Immature natural killer cell (primary cell): ENCODE data around the gene CHRNA4. TPM values are rescaled to one million over a fixed set of nuclear protein-coding genes. Genes with fewer than 3 reads are reported as not detected.

Source experiments
- DNase-seq, 3 donors: peaks; one replicate each; pipeline ENCODE4 v3.0.0; 2022; ENCODE audit warnings: mixed read lengths in 1 of 3
- H3K27ac Mint-ChIP-seq, 6 donors: one replicate each; pipeline ENCODE4 v1.8.0; 2020; ENCODE audit warnings: mixed read lengths in 6 of 6, mild to moderate bottlenecking in 5 of 6, inconsistent platforms in 4 of 6, moderate library complexity in 3 of 6
- H3K27me3 Mint-ChIP-seq, 3 donors: one replicate each; pipeline ENCODE4 v1.8.0; 2020 to 2021; ENCODE audit warnings: low read depth in 3 of 3, mild to moderate bottlenecking in 3 of 3, mixed read lengths in 3 of 3, moderate library complexity in 3 of 3, inconsistent platforms in 1 of 3
- H3K36me3 Mint-ChIP-seq, 3 donors: one replicate each; pipeline ENCODE4 v1.8.0; 2020; ENCODE audit warnings: mixed read lengths in 3 of 3, inconsistent platforms in 2 of 3, mild to moderate bottlenecking in 2 of 3
- H3K4me1 Mint-ChIP-seq, 2 donors: one replicate each; pipeline ENCODE4 v1.8.0; 2020; ENCODE audit warnings: inconsistent platforms in 2 of 2, mild to moderate bottlenecking in 2 of 2, mixed read lengths in 2 of 2, moderate library complexity in 1 of 2
- H3K4me3 Mint-ChIP-seq, 5 donors: one replicate each; pipeline ENCODE4 v1.8.0; 2020; ENCODE audit warnings: mild to moderate bottlenecking in 5 of 5, mixed read lengths in 5 of 5, inconsistent platforms in 3 of 5, moderate library complexity in 3 of 5
- H3K9me3 Mint-ChIP-seq, 6 donors: one replicate each; pipeline ENCODE4 v1.8.0; 2020; ENCODE audit warnings: mild to moderate bottlenecking in 6 of 6, mixed read lengths in 6 of 6, inconsistent platforms in 4 of 6, moderate library complexity in 3 of 6
- polyA plus RNA-seq, 3 donors: library from polyadenylated mRNA; unstranded; fragments of 300-500 nt; fragmentation: Illumina TruSeq; gene quantifications; one replicate each; pipeline ENCODE4 v1.2.3, GENCODE V29; 2021

CHRNA4 gene
- polyA plus RNA-seq, 3 donors from 2014 or later: not detected

- H3K4me1 Mint-ChIP-seq: no peaks in the 10 kb centered on the region
- DNase-seq: no peak
- no peak overlapping the region for H3K27ac Mint-ChIP-seq
- H3K36me3 Mint-ChIP-seq: no peaks in the 10 kb centered on the region
- no peaks in the 10 kb centered on the region for H3K9me3 Mint-ChIP-seq
- H3K4me3 Mint-ChIP-seq: no peak overlapping the region
- H3K27me3 Mint-ChIP-seq: peaks cover 0 to 2% (median 1%) of the 10 kb centered on the region in 3 donors
These were observed 17.5 kb upstream of the CHRNA4 start for GRCh38 chr20:63378626-63379025.

DNA sequence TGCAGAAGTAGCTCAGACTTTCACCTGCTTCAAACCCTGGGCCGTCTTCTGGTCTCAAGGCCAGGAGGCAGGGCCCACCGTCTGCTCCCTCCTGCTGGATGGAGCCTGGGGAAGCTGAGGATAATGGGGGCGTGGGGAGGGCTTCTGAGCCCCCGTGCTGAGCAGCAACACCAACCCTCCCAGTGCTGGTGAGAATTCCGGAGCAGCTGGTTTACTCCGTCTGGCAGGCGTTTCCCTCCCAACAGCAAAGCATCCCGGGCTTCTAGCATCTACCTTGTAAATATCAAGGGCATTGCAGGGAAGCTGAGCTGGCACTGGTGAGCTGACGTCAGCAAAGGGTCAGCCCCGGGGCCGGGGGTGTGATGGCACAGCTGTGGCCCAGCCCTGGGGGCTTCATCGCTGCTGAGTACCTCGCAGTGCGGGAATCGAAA, 16.8 kb upstream of the CHRNA4 start:
- Mint-ChIP-seq H3K27me3 (peaks cover 0 to 2% (median 1%) of the 10 kb centered on the region in 3 donors), H3K9me3 (no peaks in the 10 kb centered on the region), H3K4me1 (no peaks in the 10 kb centered on the region), H3K27ac (no peak overlapping the region), H3K4me3 (no peak overlapping the region), H3K36me3 (no peaks in the 10 kb centered on the region)
- DNase-seq: no peak

- peaks cover 0 to 5% (median 1%) of the 10 kb centered on the region in 3 donors for H3K27me3 Mint-ChIP-seq
- H3K4me1 Mint-ChIP-seq: no peaks in the 10 kb centered on the region
- H3K27ac Mint-ChIP-seq: no peak overlapping the region
These were observed 16.2 kb upstream of the CHRNA4 start for GRCh38 chr20:63377256-63377941.

DNA sequence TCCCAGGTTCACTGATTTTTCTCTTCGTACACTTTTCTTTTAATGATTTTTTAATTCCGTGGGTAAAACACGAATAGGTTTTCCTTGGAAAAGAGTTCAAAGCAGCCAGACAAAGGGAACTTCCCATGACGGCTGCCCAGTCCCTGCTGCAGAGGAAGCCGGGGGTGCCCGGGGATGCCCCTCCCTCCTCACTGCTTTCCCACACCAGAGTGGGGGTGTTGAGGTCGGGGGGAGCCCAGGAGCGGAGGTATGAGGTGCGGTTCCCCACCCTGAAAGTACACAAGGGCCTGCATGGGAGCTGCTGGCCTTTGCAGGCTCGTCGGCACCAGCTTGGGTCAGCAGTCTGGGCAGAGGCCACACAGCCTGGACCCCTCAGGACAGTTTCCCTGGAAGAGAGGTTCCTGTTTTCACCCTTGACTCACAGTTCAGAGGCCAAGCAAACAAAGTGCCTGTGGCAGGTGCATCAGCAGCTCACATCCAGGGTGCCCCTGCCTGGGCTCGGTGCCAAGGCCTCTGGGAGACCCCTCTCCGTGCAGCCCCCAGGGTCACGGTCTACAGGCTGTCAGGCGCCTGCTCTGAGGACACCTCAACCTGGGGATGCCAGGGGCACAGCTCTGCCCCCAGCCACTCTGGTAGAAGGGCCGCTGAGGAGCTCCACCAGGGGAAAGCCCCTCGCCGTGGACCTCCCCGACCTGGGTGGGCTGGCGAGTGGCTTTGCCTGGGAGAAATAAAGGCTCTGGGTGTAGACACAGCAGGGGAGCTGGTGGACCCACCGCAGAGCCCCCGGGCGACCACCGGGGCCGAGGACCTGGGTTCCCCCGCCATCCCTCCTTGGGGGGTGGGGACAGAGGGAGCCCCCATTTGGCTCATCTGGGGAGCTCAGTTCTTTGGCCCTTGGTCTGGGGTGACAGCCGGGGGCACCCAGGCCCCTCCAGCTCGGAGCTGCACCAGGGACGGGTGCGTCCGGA, 15.4 kb upstream of the CHRNA4 start:
- no peak overlapping the region for H3K4me3 Mint-ChIP-seq
- no peaks in the 10 kb centered on the region for H3K36me3 Mint-ChIP-seq
- H3K4me1 Mint-ChIP-seq: no peaks in the 10 kb centered on the region
- no peak for DNase-seq
- H3K9me3 Mint-ChIP-seq: no peaks in the 10 kb centered on the region
- no peak overlapping the region for H3K27ac Mint-ChIP-seq
- peaks cover 0 to 5% (median 1%) of the 10 kb centered on the region in 3 donors for H3K27me3 Mint-ChIP-seq

More at GRCh38 chr20:63377256-63377941, 16.2 kb upstream of the CHRNA4 start:
- Mint-ChIP-seq H3K4me3 (no peak overlapping the region), H3K36me3 (no peaks in the 10 kb centered on the region), H3K9me3 (no peaks in the 10 kb centered on the region)
- no peak for DNase-seq

DNA sequence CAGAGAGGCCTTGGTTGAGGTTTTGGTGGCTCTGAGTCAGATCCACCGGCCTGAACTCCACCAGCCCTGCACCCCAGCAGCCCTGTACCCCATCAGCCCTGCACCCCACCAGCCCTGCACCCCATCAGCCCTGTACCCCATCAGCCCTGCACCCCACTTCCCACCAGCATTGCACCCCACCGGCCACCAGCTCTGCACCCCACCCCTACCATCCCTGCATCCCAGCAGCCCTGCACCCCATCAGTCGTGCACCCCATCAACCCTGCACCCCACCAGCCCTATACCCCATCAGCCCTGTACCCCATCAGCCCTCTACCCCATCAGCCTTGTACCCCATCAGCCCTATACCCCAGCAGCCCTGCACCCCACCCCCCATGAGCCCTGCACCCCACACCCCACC, 14.3 kb upstream of the CHRNA4 start:
- DNase-seq: no peak
- Mint-ChIP-seq H3K36me3 (no peaks in the 10 kb centered on the region), H3K9me3 (no peaks in the 10 kb centered on the region), H3K27ac (no peak overlapping the region), H3K4me3 (no peak overlapping the region), H3K4me1 (no peaks in the 10 kb centered on the region), H3K27me3 (peaks cover 0 to 5% (median 1%) of the 10 kb centered on the region in 3 donors)

DNA sequence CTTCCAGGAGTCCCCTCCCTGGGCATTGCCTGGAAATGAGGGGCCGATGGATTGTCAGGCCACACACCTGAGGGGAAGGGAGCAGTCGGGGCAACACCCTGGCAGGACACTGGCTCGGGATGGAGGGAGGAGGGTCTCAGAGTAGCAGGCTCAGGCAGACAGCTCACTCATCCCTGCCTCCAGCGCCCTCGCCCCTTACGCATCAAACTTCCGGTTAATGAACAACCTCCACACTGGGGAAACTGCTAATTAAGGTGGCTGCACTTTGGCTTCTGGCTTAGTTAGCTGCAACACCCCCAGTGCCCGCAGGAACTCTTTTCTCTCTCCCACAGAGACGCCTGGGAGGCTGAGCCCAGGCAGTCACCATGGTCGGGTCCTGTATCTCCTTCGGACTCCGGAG, 13.4 kb upstream of the CHRNA4 start:
- no peaks in the 10 kb centered on the region for H3K4me1 Mint-ChIP-seq
- no peaks in the 10 kb centered on the region for H3K9me3 Mint-ChIP-seq
- H3K4me3 Mint-ChIP-seq: no peak overlapping the region
- no peak for DNase-seq
- peaks cover 0 to 5% (median 1%) of the 10 kb centered on the region in 3 donors for H3K27me3 Mint-ChIP-seq
- no peak overlapping the region for H3K27ac Mint-ChIP-seq
- H3K36me3 Mint-ChIP-seq: no peaks in the 10 kb centered on the region

DNA sequence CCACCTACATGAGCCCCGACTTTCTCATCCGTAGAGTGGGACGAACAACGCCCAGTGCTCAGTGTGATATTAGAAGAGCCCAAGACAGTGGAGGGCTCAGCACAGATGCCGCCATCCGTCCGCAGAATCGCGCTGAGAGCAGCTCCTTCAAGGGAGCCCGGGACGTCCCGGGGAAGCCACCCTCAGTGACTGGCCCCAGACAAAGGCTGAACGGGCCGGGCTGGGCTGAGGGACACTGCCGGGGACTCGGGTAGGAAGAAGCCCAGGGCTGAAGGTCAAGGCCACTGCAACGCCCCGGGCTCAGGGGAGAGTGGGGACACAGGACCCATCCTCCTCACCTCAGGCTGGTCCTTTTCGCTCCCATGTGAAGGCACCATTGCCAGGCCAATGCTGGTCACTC, 12.8 kb upstream of the CHRNA4 start:
- Mint-ChIP-seq H3K27ac (no peak overlapping the region), H3K36me3 (no peaks in the 10 kb centered on the region), H3K9me3 (no peaks in the 10 kb centered on the region), H3K27me3 (peaks cover 0 to 7% (median 1%) of the 10 kb centered on the region in 3 donors), H3K4me1 (no peaks in the 10 kb centered on the region), H3K4me3 (no peak overlapping the region)
- DNase-seq: no peak

- peaks cover 0 to 7% (median 0%) of the 10 kb centered on the region in 3 donors for H3K27me3 Mint-ChIP-seq
- no peak overlapping the region for H3K4me3 Mint-ChIP-seq
- H3K9me3 Mint-ChIP-seq: no peaks in the 10 kb centered on the region
These were observed 12.1 kb upstream of the CHRNA4 start for GRCh38 chr20:63372971-63373885.

DNA sequence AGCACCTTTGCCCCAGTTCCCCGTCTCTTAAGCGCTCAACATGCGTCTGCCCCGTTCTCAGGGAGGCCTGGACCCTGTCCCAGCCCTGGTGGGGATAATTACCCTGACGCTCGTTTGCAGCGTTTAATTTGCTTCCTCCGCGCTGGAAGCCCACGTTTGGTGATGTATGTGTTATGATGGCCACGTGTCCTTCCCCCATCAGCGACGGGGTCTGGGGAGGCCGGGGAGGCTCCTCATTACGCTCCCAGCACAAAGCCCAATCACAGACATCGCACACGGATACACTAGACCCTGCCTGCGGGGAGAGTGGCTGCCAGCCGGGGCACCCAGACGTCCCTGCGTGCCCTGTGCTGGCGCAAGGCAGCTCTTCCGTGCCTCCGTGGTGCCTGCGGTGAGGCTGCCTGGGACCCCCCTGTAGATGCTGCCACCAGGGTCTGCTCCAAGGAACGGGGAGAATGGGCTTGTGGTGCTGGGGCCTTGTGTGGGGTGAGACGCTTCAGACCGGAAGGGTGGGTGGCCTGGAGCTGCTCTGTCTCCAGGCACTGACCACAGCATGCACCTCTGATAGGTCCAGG, 10.2 kb upstream of the CHRNA4 start:
- DNase-seq: no peak
- H3K36me3 Mint-ChIP-seq: no peaks in the 10 kb centered on the region
- no peak overlapping the region for H3K4me3 Mint-ChIP-seq
- no peaks in the 10 kb centered on the region for H3K9me3 Mint-ChIP-seq
- peaks cover 1 to 7% (median 1%) of the 10 kb centered on the region in 3 donors for H3K27me3 Mint-ChIP-seq
- no peaks in the 10 kb centered on the region for H3K4me1 Mint-ChIP-seq
- no peak overlapping the region for H3K27ac Mint-ChIP-seq

More at GRCh38 chr20:63372971-63373885, 12.1 kb upstream of the CHRNA4 start:
- no peak overlapping the region for H3K27ac Mint-ChIP-seq
- no peaks in the 10 kb centered on the region for H3K36me3 Mint-ChIP-seq
- no peaks in the 10 kb centered on the region for H3K4me1 Mint-ChIP-seq
- no peak for DNase-seq

DNA sequence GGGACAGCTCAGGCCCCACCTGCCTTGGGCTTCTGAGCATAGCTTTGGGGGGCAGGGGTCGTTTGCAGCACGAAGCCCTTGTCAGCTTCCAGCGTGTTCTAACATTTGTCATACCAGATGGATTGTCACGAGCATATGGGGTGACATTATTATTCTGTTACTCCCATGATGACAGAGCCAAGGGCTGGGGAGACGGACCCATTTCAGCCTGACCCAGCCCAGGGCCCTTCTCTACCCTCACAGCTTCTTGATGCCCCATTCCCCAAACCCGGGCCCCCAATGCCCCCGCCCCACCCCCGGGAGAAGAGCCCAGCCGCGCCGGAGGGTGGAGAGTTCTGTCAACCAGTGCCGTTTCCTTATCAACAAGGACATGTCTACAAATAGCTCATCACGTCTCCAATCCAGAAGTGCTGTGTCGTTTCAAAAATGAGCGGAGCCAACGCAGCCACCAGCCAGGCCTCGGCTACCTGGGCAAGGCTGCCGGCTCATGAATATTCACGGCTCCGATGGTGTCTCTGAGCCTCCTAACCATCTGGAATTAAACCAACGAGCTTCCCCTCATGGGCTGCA, 9.6 kb upstream of the CHRNA4 start:
- Mint-ChIP-seq H3K4me1 (no peaks in the 10 kb centered on the region), H3K27me3 (peaks cover 1 to 7% (median 1%) of the 10 kb centered on the region in 3 donors), H3K9me3 (no peaks in the 10 kb centered on the region), H3K36me3 (no peaks in the 10 kb centered on the region), H3K4me3 (no peak overlapping the region), H3K27ac (no peak overlapping the region)
- no peak for DNase-seq

DNA sequence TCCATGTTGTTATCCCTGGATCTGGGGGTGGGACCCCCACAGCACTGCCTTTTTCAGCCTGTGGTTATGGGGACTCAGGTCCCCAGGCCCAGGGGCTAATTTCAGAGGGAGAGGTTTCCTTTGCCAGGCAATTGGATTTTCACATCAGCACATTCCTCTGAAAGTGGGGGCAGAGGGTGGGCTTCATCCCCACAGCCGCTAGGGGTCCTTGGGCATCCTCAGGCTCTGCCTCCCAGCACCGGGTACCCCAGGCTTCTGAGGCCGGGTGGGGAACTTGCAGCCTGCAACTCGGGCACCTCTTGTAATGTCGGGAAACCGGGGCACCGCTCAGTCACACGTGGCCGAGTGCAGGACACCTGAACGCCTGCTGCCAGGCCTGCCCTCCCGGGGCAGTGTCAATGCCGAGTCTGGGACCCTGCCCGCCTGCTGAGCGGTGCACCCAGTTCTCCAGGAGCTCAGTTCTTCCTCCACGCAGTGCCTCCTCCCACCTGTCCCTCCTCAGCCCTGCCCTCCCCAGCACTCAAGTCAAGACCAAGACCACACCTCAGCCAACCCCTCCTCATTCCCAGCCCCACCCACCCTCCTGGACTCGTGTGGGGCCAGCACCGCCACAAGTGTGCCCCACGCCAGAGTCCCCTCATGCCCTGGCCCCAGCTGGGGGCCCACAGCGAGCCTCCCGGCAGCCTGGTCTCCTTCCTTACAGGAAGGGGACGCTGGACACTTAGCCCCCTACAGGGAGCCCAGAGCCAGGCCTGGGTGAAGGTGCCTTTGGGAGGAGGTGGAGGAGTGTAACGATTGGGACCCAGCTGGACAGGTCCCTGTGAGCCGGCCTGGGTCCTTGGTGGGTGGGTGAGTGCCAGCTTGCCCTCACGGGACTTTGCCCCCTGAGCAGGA, 8.8 kb upstream of the CHRNA4 start:
- no peaks in the 10 kb centered on the region for H3K36me3 Mint-ChIP-seq
- no peaks in the 10 kb centered on the region for H3K4me1 Mint-ChIP-seq
- no peak overlapping the region for H3K4me3 Mint-ChIP-seq
- no peak for DNase-seq
- H3K27me3 Mint-ChIP-seq: peaks cover 1 to 5% (median 1%) of the 10 kb centered on the region in 3 donors
- H3K9me3 Mint-ChIP-seq: no peaks in the 10 kb centered on the region
- H3K27ac Mint-ChIP-seq: no peak overlapping the region

DNA sequence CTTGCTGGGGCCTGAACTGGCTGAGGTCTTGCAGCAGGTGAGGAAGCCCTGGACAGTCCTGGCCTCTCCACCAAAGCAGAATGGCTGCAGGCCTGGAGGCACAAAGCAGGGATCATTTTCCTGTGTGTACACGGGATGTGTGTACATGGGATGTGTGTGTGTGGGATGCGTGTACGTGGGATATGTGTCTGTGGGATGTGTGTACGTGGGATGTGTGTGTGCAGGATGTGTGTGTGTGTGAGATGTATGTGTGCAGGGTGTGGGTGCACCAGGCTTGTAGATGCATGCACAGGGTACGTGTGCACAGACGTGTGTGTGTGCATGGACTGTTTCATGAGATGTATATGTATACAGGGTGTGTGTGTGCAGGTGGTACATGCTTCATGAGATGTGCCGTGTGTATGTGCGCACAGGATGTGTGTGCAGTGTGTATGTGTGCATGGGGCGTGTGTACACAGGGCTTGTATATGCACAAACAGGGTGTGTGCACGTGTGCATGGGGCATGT, 7.9 kb upstream of the CHRNA4 start:
- H3K4me3 Mint-ChIP-seq: no peak overlapping the region
- DNase-seq: no peak
- H3K9me3 Mint-ChIP-seq: no peaks in the 10 kb centered on the region
- H3K4me1 Mint-ChIP-seq: no peaks in the 10 kb centered on the region
- no peaks in the 10 kb centered on the region for H3K36me3 Mint-ChIP-seq
- peaks cover 1 to 5% (median 1%) of the 10 kb centered on the region in 3 donors for H3K27me3 Mint-ChIP-seq
- H3K27ac Mint-ChIP-seq: no peak overlapping the region
